ENCODE results near the gene PHLDB3. TPM values are rescaled to one million over a fixed set of nuclear protein-coding genes. Genes with fewer than 3 reads are reported as not detected.
"Not testable (repeated sequence)": the region's sequence is repeated elsewhere in the genome, so short reads cannot be mapped to it uniquely, and the experiment has no call there.

Gene PHLDB3
- total RNA-seq, 1 donor = 17.1 TPM

GRCh38 chr19:43534816-43535761 is 30.5 kb upstream of the PHLDB3 start:
- Histone ChIP-seq H3K4me1 (ENCODE audit: insufficient read depth, low read length) (peaks cover 30% of the 10 kb centered on the region), H3K27me3 (ENCODE audit: insufficient read depth, low read length) (no peaks in the 10 kb centered on the region), H3K9me3 (ENCODE audit: low read depth, low read length) (no peaks in the 10 kb centered on the region), H3K4me3 (ENCODE audit: low read length) (no peak overlapping the region)

DNA sequence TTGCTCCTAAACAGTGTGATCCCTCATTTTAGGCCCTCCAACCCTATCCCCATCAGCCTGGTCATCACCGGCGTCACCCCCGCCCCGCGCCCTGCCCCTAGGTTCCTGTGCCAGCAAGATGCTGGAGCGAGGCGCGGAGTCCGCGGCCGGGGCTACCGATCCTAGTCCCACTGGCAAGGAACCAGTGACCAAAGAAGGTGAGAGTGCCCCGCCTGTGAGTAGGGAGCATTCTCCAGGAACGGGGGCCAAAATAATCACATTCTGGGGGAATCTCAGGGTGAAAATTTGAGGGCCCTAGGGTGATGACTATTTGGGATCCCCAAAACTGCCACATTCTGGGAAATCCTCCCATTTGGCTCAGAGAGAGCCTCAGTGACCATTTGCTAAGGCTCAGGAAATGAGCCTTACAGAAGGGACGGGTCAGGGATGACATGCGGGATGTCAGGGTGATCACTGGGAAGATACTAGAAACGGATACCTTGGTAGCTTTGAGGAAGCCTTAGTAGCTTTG is 29.8 kb upstream of the PHLDB3 start:
- peaks cover 30% of the 10 kb centered on the region for H3K4me1 ChIP-seq (ENCODE audit: insufficient read depth, low read length)
- H3K4me3 ChIP-seq (ENCODE audit: low read length) = peak overlapping the region; percentile 62
- no peaks in the 10 kb centered on the region for H3K9me3 ChIP-seq (ENCODE audit: low read depth, low read length)
- H3K27me3 ChIP-seq (ENCODE audit: insufficient read depth, low read length) = no peaks in the 10 kb centered on the region

DNA sequence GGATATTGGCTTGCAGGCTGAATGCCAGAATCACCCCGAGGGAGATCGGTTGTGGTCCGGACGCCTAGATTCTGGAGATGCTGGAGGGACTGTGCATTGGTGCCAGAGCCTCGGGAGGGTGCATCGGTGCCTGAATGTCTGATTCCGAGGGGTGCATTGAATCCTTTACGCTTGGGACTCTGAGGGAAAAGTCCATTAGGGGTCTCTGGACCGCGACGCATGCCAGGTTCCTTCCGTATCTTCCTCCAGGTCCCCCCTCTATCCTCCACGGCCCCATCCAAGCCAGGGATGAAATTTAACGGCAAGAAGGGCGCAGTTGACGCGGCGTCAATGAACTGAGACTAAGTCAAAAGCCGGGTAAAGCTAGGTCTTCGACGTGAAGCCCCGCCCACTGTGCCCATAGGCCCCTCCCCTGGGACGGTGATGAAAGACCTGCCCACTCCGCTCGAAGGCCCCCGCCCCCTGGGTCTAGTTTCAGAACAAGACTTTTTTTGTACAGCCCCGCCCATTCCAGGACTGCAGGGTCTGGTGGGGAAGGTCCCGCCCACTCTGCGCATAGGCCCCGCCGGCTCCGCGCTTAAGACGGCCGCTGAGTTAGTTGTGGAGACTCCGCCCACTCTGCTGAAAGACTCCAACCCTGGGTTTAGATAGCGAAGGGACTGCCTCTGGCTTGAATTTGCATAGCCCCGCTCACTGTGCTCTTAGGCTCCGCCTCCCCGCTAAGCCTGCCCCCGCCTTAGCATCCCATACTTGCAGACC is 29.2 kb upstream of the PHLDB3 start:
- Histone ChIP-seq H3K9me3 (ENCODE audit: low read depth, low read length) (no peaks in the 10 kb centered on the region), H3K27me3 (ENCODE audit: insufficient read depth, low read length) (no peaks in the 10 kb centered on the region), H3K4me1 (ENCODE audit: insufficient read depth, low read length) (peaks cover 30% of the 10 kb centered on the region), H3K4me3 (ENCODE audit: low read length) (peak overlapping the region; percentile 62)

- Histone ChIP-seq H3K27me3 (ENCODE audit: insufficient read depth, low read length) (no peaks in the 10 kb centered on the region), H3K4me3 (ENCODE audit: low read length) (peak within 1 kb of the TSS; percentile 62), H3K4me1 (ENCODE audit: insufficient read depth, low read length) (peaks cover 30% of the 10 kb centered on the region), H3K9me3 (ENCODE audit: low read depth, low read length) (no peaks in the 10 kb centered on the region)
Observed at GRCh38 chr19:43532962-43533545, 28.5 kb upstream of the PHLDB3 start, which contains the start of gene ZNF575. Gene ZNF575, plus strand, starts transcription at chr19:43533188. Its CDS starts 1,235 bp downstream, at chr19:43534423.

DNA sequence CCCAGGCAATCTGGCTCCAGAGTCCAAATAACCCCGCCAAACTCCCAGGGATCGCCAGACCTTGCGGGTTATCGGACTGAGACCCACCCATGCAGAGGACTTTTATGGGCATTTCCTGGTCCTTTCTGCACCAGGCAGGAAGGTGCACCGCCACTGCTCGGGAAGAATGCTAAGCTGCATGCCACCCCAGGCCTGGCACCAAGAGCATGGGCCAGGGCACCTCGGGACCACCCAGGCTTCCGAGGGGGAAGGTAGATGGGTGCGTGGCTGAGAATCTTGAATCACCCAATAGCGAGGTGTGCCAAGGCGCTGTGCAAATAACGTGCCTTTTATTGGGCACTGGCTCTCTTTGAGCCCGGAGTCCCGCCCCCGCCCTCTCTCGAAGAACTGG is 28.0 kb upstream of the PHLDB3 start:
- Histone ChIP-seq H3K27me3 (ENCODE audit: insufficient read depth, low read length) (no peaks in the 10 kb centered on the region), H3K4me1 (ENCODE audit: insufficient read depth, low read length) (peaks cover 34% of the 10 kb centered on the region), H3K9me3 (ENCODE audit: low read depth, low read length) (no peaks in the 10 kb centered on the region), H3K4me3 (ENCODE audit: low read length) (peak overlapping the region; percentile 62)

GRCh38 chr19:43527860-43528622 is 23.5 kb upstream of the PHLDB3 start:
- H3K4me3 ChIP-seq (ENCODE audit: low read length) = no peak overlapping the region
- peaks cover 48% of the 10 kb centered on the region for H3K4me1 ChIP-seq (ENCODE audit: insufficient read depth, low read length)
- H3K27me3 ChIP-seq (ENCODE audit: insufficient read depth, low read length) = no peaks in the 10 kb centered on the region
- H3K9me3 ChIP-seq (ENCODE audit: low read depth, low read length) = no peaks in the 10 kb centered on the region

DNA sequence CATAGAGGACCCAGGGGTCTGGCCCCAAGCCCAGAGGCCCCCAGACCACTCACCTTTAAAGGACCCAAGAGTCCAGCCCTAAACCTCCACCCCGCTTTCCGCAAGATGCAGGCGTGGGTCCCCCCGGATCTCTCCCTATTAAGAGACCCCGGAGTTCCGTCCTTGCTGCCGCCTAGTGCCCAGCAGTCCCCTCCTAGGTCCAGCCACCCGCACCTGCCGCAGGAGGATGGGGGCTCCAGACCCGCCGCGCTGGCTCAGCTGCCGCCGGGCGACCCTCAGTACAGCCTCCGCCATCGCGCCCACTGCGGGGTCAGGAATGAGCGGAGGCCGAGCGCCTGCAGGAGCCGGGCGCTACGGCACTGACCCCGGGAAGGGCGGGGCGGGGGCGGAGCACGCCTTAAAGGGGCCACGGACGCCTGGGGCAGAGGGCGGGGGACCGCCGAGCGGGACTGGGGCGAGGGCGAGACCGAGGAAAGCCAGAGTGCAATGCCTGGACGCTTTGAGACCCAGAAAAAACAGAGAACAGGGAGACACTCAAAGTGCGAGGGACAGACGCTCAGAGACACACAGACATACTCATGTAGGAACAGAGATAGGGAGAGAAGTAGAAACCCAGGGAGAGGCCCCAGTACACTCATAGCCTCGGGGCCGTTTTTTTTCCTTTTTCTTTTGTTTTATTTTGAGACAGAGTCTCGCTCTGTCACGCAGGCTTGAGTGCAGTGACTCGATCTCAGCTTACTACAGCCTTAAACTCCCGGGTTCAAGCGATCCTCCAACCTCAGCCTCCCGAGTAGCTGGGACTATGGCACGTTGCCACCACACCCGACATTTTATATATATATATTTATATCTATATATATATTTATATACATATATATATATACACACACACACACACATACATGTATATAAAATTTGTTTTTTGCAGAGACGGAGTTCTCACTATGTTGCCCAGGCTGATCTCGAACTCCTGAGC is 22.6 kb upstream of the PHLDB3 start, which contains the start of gene ETHE1:
Gene ETHE1 (minus strand): TSS at position 318 of the 976 bp plus-strand sequence. CDS start 24 bp downstream, at position 294.
- H3K4me3 ChIP-seq (ENCODE audit: low read length) = peak within 1 kb of the TSS; percentile 82

DNA sequence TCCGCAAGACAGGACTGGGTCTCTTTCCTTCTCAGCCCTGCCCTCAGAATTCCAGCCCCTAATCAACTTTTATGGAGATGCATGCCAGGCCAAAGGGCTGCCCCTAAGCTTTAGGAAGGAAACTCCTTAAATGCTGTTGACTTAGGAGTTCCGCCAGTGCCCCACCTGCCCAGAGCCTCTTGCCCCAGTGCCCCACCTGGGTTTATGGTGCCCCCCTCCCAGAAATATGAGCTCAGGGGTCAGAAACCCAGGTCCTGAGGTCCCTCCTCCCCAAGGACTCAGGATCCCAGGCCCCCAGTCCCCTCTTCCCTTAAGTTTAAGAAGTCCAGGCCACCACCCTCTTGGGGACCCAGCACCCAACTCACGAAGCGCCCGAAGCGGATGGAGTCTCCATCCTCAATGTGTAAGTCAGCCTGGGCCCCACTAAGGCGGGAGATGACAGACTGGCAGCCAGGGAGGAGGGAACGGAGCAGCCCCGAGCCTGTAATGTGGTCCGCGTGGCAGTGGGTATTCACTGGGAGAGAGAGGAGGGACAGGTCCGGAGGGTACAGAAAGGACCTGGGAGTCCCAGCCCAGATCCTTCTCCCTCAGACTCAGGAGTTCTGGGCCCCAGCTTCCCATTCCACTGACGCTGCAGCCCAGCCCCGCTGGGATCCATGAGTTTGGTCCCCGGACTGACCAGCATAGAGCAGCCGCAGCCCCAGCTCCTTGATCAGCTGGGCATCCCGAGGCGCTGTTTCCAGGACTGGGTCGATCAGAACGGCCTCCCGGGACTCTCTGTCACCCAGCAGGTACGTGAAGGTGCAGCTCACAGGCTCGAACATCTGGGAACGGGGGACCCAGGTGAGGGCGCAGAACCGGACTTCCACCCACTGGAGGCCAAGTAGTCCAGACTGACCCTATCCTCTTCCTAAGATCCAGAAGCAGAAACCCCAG is 21.6 kb upstream of the PHLDB3 start:
- Histone ChIP-seq H3K9me3 (ENCODE audit: low read depth, low read length) (no peaks in the 10 kb centered on the region), H3K4me3 (ENCODE audit: low read length) (peak overlapping the region; percentile 82), H3K27me3 (ENCODE audit: insufficient read depth, low read length) (no peaks in the 10 kb centered on the region), H3K4me1 (ENCODE audit: insufficient read depth, low read length) (peaks cover 33% of the 10 kb centered on the region)

More for the DNA sequence above, 22.6 kb upstream of the PHLDB3 start, which contains the start of gene ETHE1:
- Histone ChIP-seq H3K9me3 (ENCODE audit: low read depth, low read length) (no peaks in the 10 kb centered on the region), H3K4me1 (ENCODE audit: insufficient read depth, low read length) (peaks cover 39% of the 10 kb centered on the region), H3K27me3 (ENCODE audit: insufficient read depth, low read length) (no peaks in the 10 kb centered on the region)

- no peaks in the 10 kb centered on the region for H3K27me3 ChIP-seq (ENCODE audit: insufficient read depth, low read length)
- H3K4me3 ChIP-seq (ENCODE audit: low read length) = peak overlapping the region; percentile 82
- H3K4me1 ChIP-seq (ENCODE audit: insufficient read depth, low read length) = peaks cover 42% of the 10 kb centered on the region
- H3K9me3 ChIP-seq (ENCODE audit: low read depth, low read length) = no peaks in the 10 kb centered on the region
Observed at GRCh38 chr19:43524922-43525835, 20.6 kb upstream of the PHLDB3 start.

- not testable (repeated sequence) for H3K4me3 ChIP-seq (ENCODE audit: low read length); H3K27me3 ChIP-seq (ENCODE audit: insufficient read depth, low read length)
- H3K4me1 ChIP-seq (ENCODE audit: insufficient read depth, low read length) = peaks cover 54% of the 10 kb centered on the region
Observed at GRCh38 chr19:43523696-43524095, 19.1 kb upstream of the PHLDB3 start.

DNA sequence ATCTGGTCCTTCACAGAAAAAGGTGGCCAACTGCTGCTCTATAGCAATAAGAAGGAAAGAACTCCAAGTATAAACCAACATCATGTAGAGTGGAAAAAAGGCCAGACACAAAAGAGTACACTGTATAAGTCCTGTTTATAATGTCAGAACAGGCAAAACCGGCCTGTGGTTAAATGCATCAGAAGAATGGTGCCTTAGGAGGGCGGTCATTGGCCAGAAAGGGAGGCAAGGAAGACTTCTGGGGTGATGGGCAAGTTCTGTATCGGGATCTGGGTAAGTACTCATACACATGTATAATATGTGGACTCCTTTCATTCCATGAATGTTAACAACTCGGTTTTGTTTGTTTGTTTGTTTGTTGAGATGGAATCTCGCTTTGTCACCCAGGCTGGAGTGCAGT is 18.4 kb upstream of the PHLDB3 start:
- no peaks in the 10 kb centered on the region for H3K27me3 ChIP-seq (ENCODE audit: insufficient read depth, low read length)
- H3K9me3 ChIP-seq (ENCODE audit: low read depth, low read length) = no peaks in the 10 kb centered on the region
- H3K4me1 ChIP-seq (ENCODE audit: insufficient read depth, low read length) = peaks cover 54% of the 10 kb centered on the region
- no peak overlapping the region for H3K4me3 ChIP-seq (ENCODE audit: low read length)

More at GRCh38 chr19:43523696-43524095, 19.1 kb upstream of the PHLDB3 start:
- H3K9me3 ChIP-seq (ENCODE audit: low read depth, low read length) = not testable (repeated sequence)
